H9 (cell line): ENCODE measurements around the gene MYO10. TPM values are rescaled to one million over a fixed set of nuclear protein-coding genes. Genes with fewer than 3 reads are reported as not detected.

Experiments
- DNase-seq: peaks from one replicate; pipeline ENCODE4 v3.0.0-alpha.2; 2017
- H2AFZ ChIP-seq: one replicate; pipeline ENCODE4 v1.6.1; 2013; ENCODE audit warnings: mild to moderate bottlenecking, low read length, control low read depth, moderate library complexity
- H2AK5ac ChIP-seq: 2 replicates; pipeline ENCODE4 v1.6.1; 2013; ENCODE audit warnings: low read length, control low read depth, mixed read lengths; ENCODE audit not compliant: insufficient read length
- H2BK120ac ChIP-seq: one replicate; pipeline ENCODE4 v1.6.1; 2013; ENCODE audit warnings: low read depth, mild to moderate bottlenecking, low read length, control low read depth, inconsistent platforms; ENCODE audit not compliant: poor library complexity, severe bottlenecking
- H2BK12ac ChIP-seq: 2 replicates; pipeline ENCODE4 v1.6.1; 2013; ENCODE audit warnings: low read length, control low read depth, mixed read lengths, low read depth; ENCODE audit not compliant: insufficient read length
- H2BK15ac ChIP-seq: 2 replicates; pipeline ENCODE4 v1.6.1; 2013; ENCODE audit warnings: low read depth, low read length, control low read depth
- H2BK20ac ChIP-seq: one replicate; pipeline ENCODE4 v1.6.1; 2013; ENCODE audit warnings: low read depth, mild to moderate bottlenecking, low read length, control low read depth, inconsistent platforms; ENCODE audit not compliant: poor library complexity, severe bottlenecking
- H2BK5ac ChIP-seq: 2 replicates; pipeline ENCODE4 v1.6.1; 2013; ENCODE audit warnings: low read length, control low read depth, mixed read lengths; ENCODE audit not compliant: insufficient read length
- H3K14ac ChIP-seq: 2 replicates; pipeline ENCODE4 v1.6.1; 2013; ENCODE audit warnings: low read length, control low read depth; ENCODE audit not compliant: insufficient read depth
- H3K18ac ChIP-seq: 2 replicates; pipeline ENCODE4 v1.6.1; 2013; ENCODE audit warnings: low read depth, mild to moderate bottlenecking, mixed read lengths, low read length, control low read depth; ENCODE audit not compliant: insufficient read length
- H3K23ac ChIP-seq: 2 replicates; pipeline ENCODE4 v1.6.1; 2013; ENCODE audit warnings: low read length, control low read depth, mixed read lengths, low read depth; ENCODE audit not compliant: insufficient read length
- H3K23me2 ChIP-seq: 2 replicates; pipeline ENCODE4 v1.6.1; 2013; ENCODE audit warnings: low read depth, mild to moderate bottlenecking, mixed read lengths, low read length, control low read depth; ENCODE audit not compliant: insufficient read length, poor library complexity, severe bottlenecking
- H3K27ac ChIP-seq: 2 replicates; pipeline ENCODE4 v1.5.1; 2013; ENCODE audit warnings: low read length, control low read depth, mixed read lengths, low read depth; ENCODE audit not compliant: insufficient read length
- H3K27me3 ChIP-seq: 2 replicates; pipeline ENCODE4 v1.6.1; 2013; ENCODE audit warnings: low read length, control low read depth, inconsistent platforms; ENCODE audit not compliant: insufficient read depth
- H3K4ac ChIP-seq: 2 replicates; pipeline ENCODE4 v1.6.1; 2013; ENCODE audit warnings: low read depth, mild to moderate bottlenecking, control low read depth, inconsistent platforms, low read length, moderate library complexity
- H3K4me1 ChIP-seq: 2 replicates; pipeline ENCODE4 v1.6.1; 2013; ENCODE audit warnings: low read length, control low read depth, inconsistent platforms; ENCODE audit not compliant: insufficient read depth
- H3K4me2 ChIP-seq: 2 replicates; pipeline ENCODE4 v1.6.1; 2013; ENCODE audit warnings: low read length, control low read depth, mixed read lengths; ENCODE audit not compliant: insufficient read length, insufficient read depth
- H3K56ac ChIP-seq: 2 replicates; pipeline ENCODE4 v1.6.1; 2013; ENCODE audit warnings: low read depth, mild to moderate bottlenecking, mixed read lengths, low read length, control low read depth; ENCODE audit not compliant: insufficient read length
- H3K79me1 ChIP-seq: 2 replicates; pipeline ENCODE4 v1.6.1; 2013; ENCODE audit warnings: low read depth, mild to moderate bottlenecking, moderate library complexity, low read length, control low read depth, inconsistent platforms; ENCODE audit not compliant: insufficient read depth, poor library complexity, severe bottlenecking
- H3K79me2 ChIP-seq: 2 replicates; pipeline ENCODE4 v1.6.1; 2013; ENCODE audit warnings: low read length, control low read depth, inconsistent platforms; ENCODE audit not compliant: insufficient read depth
- H3K9ac ChIP-seq: 2 replicates; pipeline ENCODE4 v1.6.1; 2013; ENCODE audit warnings: low read length, control low read depth, mixed read lengths; ENCODE audit not compliant: insufficient read length; ENCODE audit errors: extremely low read depth
- H3K9me3 ChIP-seq: one replicate; pipeline ENCODE4 v1.6.1; 2013; ENCODE audit warnings: low read depth, low read length, inconsistent platforms; ENCODE audit not compliant: control insufficient read depth
- H3T11ph ChIP-seq: one replicate; pipeline ENCODE4 v1.6.1; 2013; ENCODE audit warnings: mild to moderate bottlenecking, low read length, control low read depth, inconsistent platforms
- H4K20me1 ChIP-seq: one replicate; pipeline ENCODE4 v1.6.1; 2013; ENCODE audit not compliant: control insufficient read depth, insufficient read length, insufficient read depth
- H4K5ac ChIP-seq: 2 replicates; pipeline ENCODE4 v1.6.1; 2013; ENCODE audit warnings: low read depth, mild to moderate bottlenecking, mixed read lengths, low read length, control low read depth; ENCODE audit not compliant: insufficient read length
- H4K8ac ChIP-seq: replicated peaks from 2 replicates; pipeline ENCODE4 v1.6.1; 2013; ENCODE audit warnings: low read length, control low read depth, mixed read lengths, low read depth; ENCODE audit not compliant: insufficient read length
- H4K91ac ChIP-seq: 2 replicates; pipeline ENCODE4 v1.6.1; 2013; ENCODE audit warnings: low read depth, mild to moderate bottlenecking, moderate library complexity, mixed read lengths, low read length, control low read depth; ENCODE audit not compliant: insufficient read length
- H3K27ac Mint-ChIP-seq, 3 experiments: 2 replicates in 2 of 3; 3 replicates in 1 of 3; pipeline ENCODE4 v1.8.0; 2020 to 2021; ENCODE audit warnings: mixed read lengths in 3 of 3, mild to moderate bottlenecking in 1 of 3, moderate library complexity in 1 of 3
- H3K27me3 Mint-ChIP-seq: 2 replicates; pipeline ENCODE4 v1.8.0; 2021; ENCODE audit warnings: low read depth, mild to moderate bottlenecking, moderate library complexity, mixed read lengths
- H3K36me3 Mint-ChIP-seq, 3 experiments: 2 replicates in 2 of 3; 3 replicates in 1 of 3; pipeline ENCODE4 v1.8.0; 2020 to 2021; ENCODE audit warnings: low read depth in 3 of 3, mixed read lengths in 3 of 3; ENCODE audit not compliant: insufficient read depth in 1 of 3
- H3K4me1 Mint-ChIP-seq, 2 experiments: 2 replicates each; pipeline ENCODE4 v1.8.0; 2020; ENCODE audit warnings: mixed read lengths in 2 of 2
- H3K4me3 Mint-ChIP-seq, 2 experiments: 2 replicates in 1 of 2; 3 replicates in 1 of 2; pipeline ENCODE4 v1.8.0; 2020 to 2021; ENCODE audit warnings: mild to moderate bottlenecking in 2 of 2, mixed read lengths in 2 of 2, moderate library complexity in 1 of 2
- H3K9me3 Mint-ChIP-seq, 2 experiments: 2 replicates in 1 of 2; 3 replicates in 1 of 2; pipeline ENCODE4 v1.8.0; 2020; ENCODE audit warnings: mild to moderate bottlenecking in 2 of 2, mixed read lengths in 2 of 2, moderate library complexity in 1 of 2
- CTCF ChIP-seq: fragments of 200-600 bp; sonication (generic); conservative IDR thresholded peaks from 3 replicates; pipeline ENCODE4 v1.8.0; 2021; ENCODE audit warnings: antibody characterized with exemption, mild to moderate bottlenecking
- WGBS: extraction: QIAGEN DNeasy Blood & Tissue Kit; methylation state at CpG from one replicate; pipeline ENCODE4 v1.1.7; 2013; ENCODE audit warnings: missing lambda C conversion rate, low lambda C conversion rate, mixed read lengths; ENCODE audit not compliant: insufficient read length; ENCODE audit errors: extremely low coverage; 5-methylcytosine and 5-hydroxymethylcytosine counted together
- total RNA-seq: library from RNA; stranded (reverse); gene quantifications from 2 replicates; pipeline ENCODE4 v1.2.1, GENCODE V29; 2021

Gene MYO10
- total RNA-seq, 1 experiment from 2014 or later: 127 TPM

GRCh38 chr5:16780325-16780724 lies 155.8 kb downstream of the MYO10 start:
- H3K27ac Mint-ChIP-seq: peak overlapping the region in 1 of 3 experiments; percentile 32; a peak in 1 of 7 replicates
- Histone ChIP-seq H3K23ac (no peak overlapping the region), H2BK12ac (no peak overlapping the region), H2BK15ac (no peak overlapping the region), H4K5ac (no peak overlapping the region), H2BK20ac (no peak overlapping the region), H2AK5ac (no peak overlapping the region), H3K56ac (no peak overlapping the region), H4K20me1 (no peaks in the 10 kb centered on the region), H3K4me2 (no peak overlapping the region), H3K27me3 (no peaks in the 10 kb centered on the region), H2BK120ac (no peak overlapping the region), H4K8ac (no peak overlapping the region), H4K91ac (no peak overlapping the region), H3K18ac (no peak overlapping the region), H3K9me3 (no peaks in the 10 kb centered on the region), H3K23me2 (no peaks in the 10 kb centered on the region), H3K9ac (no peak overlapping the region), H3K79me2 (no peaks in the 10 kb centered on the region), H2BK5ac (no peak overlapping the region), H3T11ph (no peak overlapping the region), H3K27ac (no peak overlapping the region), H3K14ac (no peak overlapping the region), H3K79me1 (no peaks in the 10 kb centered on the region), H3K4me1 (peaks cover 2% of the 10 kb centered on the region; the same call in 1 of the 2 replicates), H3K4ac (no peak overlapping the region), H2AFZ (no peak overlapping the region)
- no peaks in the 10 kb centered on the region for H3K27me3 Mint-ChIP-seq
- peaks cover 1 to 23% (median 19%) of the 10 kb centered on the region in 3 experiments; a peak in 6 of 7 replicates for H3K36me3 Mint-ChIP-seq
- H3K4me3 Mint-ChIP-seq: no peak overlapping the region
- no peak for TF ChIP-seq CTCF
- H3K9me3 Mint-ChIP-seq: no peaks in the 10 kb centered on the region
- no CpG with 5 or more reads among the region's 6 CpGs for WGBS
- no peak for DNase-seq
- H3K4me1 Mint-ChIP-seq: peaks cover 23 to 28% of the 10 kb centered on the region in 2 experiments
